Measurements from ENCODE around the gene FER.

FER gene

GRCh38 chr5:109126481-109126880 lies 378.8 kb downstream of the FER start:
- H3K4me1 ChIP-seq (ENCODE audit: control insufficient read depth, insufficient read depth, low read length): no peaks in the 10 kb centered on the region
- no peaks in the 10 kb centered on the region for H3K9me3 ChIP-seq (ENCODE audit: control insufficient read depth, insufficient read depth, low read depth, low read length)
- no peak overlapping the region for H3K4me3 ChIP-seq (ENCODE audit: low read depth, low read length)
- no peak for TF ChIP-seq ZNF280D (tag by site-specific recombination; IDR thresholded peaks at IDR 0.05)
- H3K36me3 ChIP-seq (ENCODE audit: control insufficient read depth in 2 of 2, insufficient read depth in 1 of 2, low read length in 2 of 2): no peaks in the 10 kb centered on the region
- CTCF ChIA-PET: interaction anchor here (0.5 to 0.7 kb wide), 2 partner anchors 83 to 130 kb away, joined by 3 to 4 read pairs; no protein-coding TSS in a partner anchor
- POLR2A ChIA-PET: no interaction called here
- no peak overlapping the region for H3K27ac ChIP-seq (ENCODE audit: extremely low read depth, low read depth, low read length)

- Histone ChIP-seq H3K9me3 (ENCODE audit: control insufficient read depth, insufficient read depth, low read depth, low read length) (no peaks in the 10 kb centered on the region), H3K27ac (ENCODE audit: extremely low read depth, low read depth, low read length) (no peak overlapping the region), H3K4me1 (ENCODE audit: control insufficient read depth, insufficient read depth, low read length) (no peaks in the 10 kb centered on the region), H3K4me3 (ENCODE audit: low read depth, low read length) (no peak overlapping the region), H3K36me3 (ENCODE audit: control insufficient read depth in 2 of 2, insufficient read depth in 1 of 2, low read length in 2 of 2) (no peaks in the 10 kb centered on the region)
- ChIA-PET CTCF (interaction anchor here (0.6 kb wide), 1 partner anchor 687 kb away, joined by 5 read pairs; no protein-coding TSS in a partner anchor), POLR2A (no interaction called here)
- no peak for TF ChIP-seq ZNF843 (tag by site-specific recombination; IDR thresholded peaks at IDR 0.05)
- TF ChIP-seq TSHZ1 (tag by site-specific recombination; IDR thresholded peaks at IDR 0.05; ENCODE audit: borderline replicate concordance): no peak
- TF ChIP-seq FEZF1 (tag by site-specific recombination; IDR thresholded peaks at IDR 0.05): no peak
- TF ChIP-seq ZNF302 (tag by site-specific recombination; IDR thresholded peaks at IDR 0.05; ENCODE audit: low read depth): no peak
- no peak for TF ChIP-seq ZBTB20 (tag by site-specific recombination; IDR thresholded peaks at IDR 0.05)
- TF ChIP-seq HIC1 (tag by site-specific recombination; IDR thresholded peaks at IDR 0.05): no peak
- TF ChIP-seq ZNF830 (tag by site-specific recombination; IDR thresholded peaks at IDR 0.05; ENCODE audit: low read depth): no peak
- TF ChIP-seq REST (tag by site-specific recombination; IDR thresholded peaks at IDR 0.05): no peak
- no peak for TF ChIP-seq ZNF571 (tag by site-specific recombination; IDR thresholded peaks at IDR 0.05)
Observed at GRCh38 chr5:109136906-109137305, 389.2 kb downstream of the FER start.
